Muscle layer of duodenum (tissue), 2 donors: Measurements from ENCODE around the gene FBXL7.

Source experiments
- H3K27ac ChIP-seq: one replicate; pipeline ENCODE4 v1.7.0; 2013; ENCODE audit warnings: mild to moderate bottlenecking, low read length
- H3K27me3 ChIP-seq: one replicate; pipeline ENCODE4 v1.7.0; 2013; ENCODE audit warnings: low read depth, mild to moderate bottlenecking, control low read depth, low read length
- H3K36me3 ChIP-seq, 2 donors: one replicate each; pipeline ENCODE4 v1.7.0; 2013; ENCODE audit warnings: low read length in 2 of 2, control low read depth in 1 of 2, mild to moderate bottlenecking in 1 of 2; ENCODE audit not compliant: insufficient read depth in 2 of 2, control insufficient read depth in 1 of 2
- H3K4me1 ChIP-seq, 2 donors: one replicate each; pipeline ENCODE4 v1.7.0; 2013; ENCODE audit warnings: low read length in 2 of 2, mild to moderate bottlenecking in 2 of 2, control low read depth in 1 of 2, moderate library complexity in 1 of 2; ENCODE audit not compliant: insufficient read depth in 2 of 2, control insufficient read depth in 1 of 2
- H3K4me3 ChIP-seq, 2 donors: one replicate each; pipeline ENCODE4 v1.7.0; 2013; ENCODE audit warnings: low read length in 2 of 2, low read depth in 1 of 2, mild to moderate bottlenecking in 1 of 2
- H3K9me3 ChIP-seq, 2 donors: one replicate each; pipeline ENCODE4 v1.7.0; 2013; ENCODE audit warnings: low read length in 2 of 2, control low read depth in 1 of 2, mild to moderate bottlenecking in 1 of 2; ENCODE audit not compliant: control insufficient read depth in 1 of 2
- donor health status: healthy.

FBXL7 gene

GRCh38 chr5:15746833-15747232 lies 246.9 kb downstream of the FBXL7 start:
- Histone ChIP-seq H3K4me1 (no peaks in the 10 kb centered on the region), H3K27ac (no peak overlapping the region), H3K36me3 (no peaks in the 10 kb centered on the region), H3K4me3 (no peak overlapping the region), H3K9me3 (no peaks in the 10 kb centered on the region), H3K27me3 (no peaks in the 10 kb centered on the region)

- Histone ChIP-seq H3K4me1 (no peaks in the 10 kb centered on the region), H3K4me3 (no peak overlapping the region), H3K27me3 (no peaks in the 10 kb centered on the region), H3K36me3 (no peaks in the 10 kb centered on the region), H3K27ac (no peak overlapping the region), H3K9me3 (no peaks in the 10 kb centered on the region)
Observed at GRCh38 chr5:15748266-15748665, 248.3 kb downstream of the FBXL7 start.

DNA sequence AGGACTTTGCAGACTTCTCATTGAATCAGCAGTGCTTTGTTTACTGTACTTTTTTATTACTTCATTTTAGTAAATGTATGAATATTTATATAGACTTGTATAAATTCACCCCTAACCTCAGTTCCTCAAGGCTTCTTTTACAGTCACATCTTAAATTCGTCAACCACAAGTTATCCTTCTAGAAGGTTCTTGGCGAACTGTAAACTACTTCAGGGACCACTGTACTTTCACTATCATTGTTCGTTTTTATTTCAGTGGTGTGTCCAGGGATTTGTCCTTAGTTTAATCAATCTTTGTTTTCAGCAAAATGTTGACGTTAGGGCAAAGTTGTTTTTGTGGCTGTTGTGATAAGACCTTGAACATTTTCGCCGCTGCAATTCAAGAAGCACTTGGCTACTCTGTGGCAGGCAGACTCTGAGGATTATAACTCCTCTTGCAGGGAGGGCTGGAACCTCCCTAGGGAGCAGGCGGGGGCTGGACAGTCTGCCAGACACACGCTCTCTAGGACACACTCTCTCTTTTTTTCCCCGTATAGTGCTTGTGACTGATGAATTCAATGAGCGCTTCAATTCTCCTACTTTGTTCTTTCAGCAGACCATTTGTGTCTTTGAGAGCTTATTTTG lies 252.8 kb downstream of the FBXL7 start:
- Histone ChIP-seq H3K27me3 (no peaks in the 10 kb centered on the region), H3K4me1 (no peaks in the 10 kb centered on the region), H3K4me3 (peak overlapping the region; percentile 37 to 50), H3K9me3 (no peaks in the 10 kb centered on the region), H3K36me3 (no peaks in the 10 kb centered on the region), H3K27ac (no peak overlapping the region)

DNA sequence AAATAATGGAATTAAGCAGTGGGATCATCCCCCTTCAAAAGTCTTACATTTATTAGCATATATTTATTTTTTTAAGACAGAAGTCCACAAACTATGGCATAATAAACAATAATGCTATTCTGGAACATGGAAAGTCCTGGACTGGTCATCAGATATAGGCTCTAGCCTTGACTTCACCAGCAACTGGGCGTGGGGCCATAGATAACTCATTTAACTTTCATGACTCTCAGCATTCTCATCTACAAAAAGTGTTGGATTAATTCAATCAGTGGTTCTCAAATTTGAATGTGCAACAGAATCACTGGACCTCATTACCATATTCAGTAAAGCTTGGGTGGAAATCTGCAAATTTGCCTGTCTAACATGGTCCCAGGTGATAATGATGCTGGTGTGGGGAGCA lies 253.8 kb downstream of the FBXL7 start:
- Histone ChIP-seq H3K9me3 (no peaks in the 10 kb centered on the region), H3K27me3 (no peaks in the 10 kb centered on the region), H3K36me3 (no peaks in the 10 kb centered on the region), H3K4me3 (no peak overlapping the region), H3K4me1 (no peaks in the 10 kb centered on the region), H3K27ac (no peak overlapping the region)

- no peak overlapping the region for H3K27ac ChIP-seq
- H3K36me3 ChIP-seq: no peaks in the 10 kb centered on the region
- no peak overlapping the region for H3K4me3 ChIP-seq
- H3K4me1 ChIP-seq: no peaks in the 10 kb centered on the region
- no peaks in the 10 kb centered on the region for H3K9me3 ChIP-seq
- no peaks in the 10 kb centered on the region for H3K27me3 ChIP-seq
Observed at GRCh38 chr5:15757103-15757502, 257.1 kb downstream of the FBXL7 start.

DNA sequence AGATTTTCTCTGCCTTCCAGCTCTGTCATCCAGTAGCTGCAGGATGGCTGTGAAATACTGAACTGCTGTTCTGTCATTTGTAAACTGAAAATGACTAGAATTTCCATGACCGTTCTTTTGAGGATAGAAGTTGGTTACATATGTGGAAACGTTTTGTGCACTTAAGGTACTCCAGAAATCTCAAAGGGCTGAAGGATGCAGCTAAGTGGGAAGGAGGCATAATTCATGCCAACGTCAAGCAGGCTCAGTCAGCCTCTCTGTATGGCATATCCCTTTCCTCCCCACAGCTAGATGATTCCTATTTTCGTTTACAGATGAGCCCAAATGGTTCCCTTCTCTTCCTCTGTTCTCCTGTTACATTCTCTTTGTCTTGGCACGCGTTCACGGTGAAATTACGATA lies 257.6 kb downstream of the FBXL7 start:
- H3K9me3 ChIP-seq: no peaks in the 10 kb centered on the region
- no peak overlapping the region for H3K27ac ChIP-seq
- no peaks in the 10 kb centered on the region for H3K36me3 ChIP-seq
- no peaks in the 10 kb centered on the region for H3K4me1 ChIP-seq
- no peak overlapping the region for H3K4me3 ChIP-seq
- H3K27me3 ChIP-seq: no peaks in the 10 kb centered on the region

DNA sequence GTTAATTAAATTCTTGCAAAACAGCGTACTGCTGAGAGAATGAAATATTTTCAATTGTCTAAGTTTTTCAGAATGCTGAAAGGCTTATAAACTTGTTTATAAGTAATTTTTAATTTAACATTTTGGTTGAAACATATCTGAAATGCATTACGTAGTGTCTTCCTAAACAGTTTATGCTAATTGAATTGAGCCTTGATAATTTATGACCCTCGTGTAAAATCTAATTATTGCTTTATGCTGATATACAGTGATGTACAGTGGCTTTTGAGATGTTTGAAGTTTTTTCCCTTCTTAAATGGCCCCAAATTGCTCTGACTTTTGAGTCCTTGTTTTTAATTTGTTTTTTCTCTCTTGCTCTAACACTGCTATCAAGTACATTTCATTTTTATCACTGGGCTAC lies 262.7 kb downstream of the FBXL7 start:
- no peaks in the 10 kb centered on the region for H3K9me3 ChIP-seq
- no peak overlapping the region for H3K4me3 ChIP-seq
- H3K4me1 ChIP-seq: no peaks in the 10 kb centered on the region
- H3K27me3 ChIP-seq: no peaks in the 10 kb centered on the region
- no peaks in the 10 kb centered on the region for H3K36me3 ChIP-seq
- H3K27ac ChIP-seq: no peak overlapping the region

DNA sequence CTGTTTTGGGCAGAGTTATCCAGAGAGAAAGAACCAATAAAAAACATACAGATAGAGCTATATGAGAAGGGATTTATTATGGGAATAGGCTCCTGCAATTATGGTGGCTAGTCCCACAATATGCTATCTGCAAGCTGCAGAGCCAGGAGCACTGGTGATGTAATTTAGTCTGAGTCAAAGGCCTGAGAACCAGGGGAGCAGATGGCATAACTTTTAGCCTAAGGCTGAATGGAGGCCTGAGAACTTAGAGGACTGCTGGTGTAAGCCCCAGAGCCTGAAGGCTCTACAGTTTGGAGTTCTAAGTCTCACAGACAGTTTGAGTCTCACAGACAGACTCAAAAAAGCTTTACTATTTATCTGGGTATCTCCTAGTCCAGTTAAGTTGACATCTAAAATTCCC lies 263.8 kb downstream of the FBXL7 start:
- Histone ChIP-seq H3K9me3 (no peaks in the 10 kb centered on the region), H3K4me1 (no peaks in the 10 kb centered on the region), H3K36me3 (no peaks in the 10 kb centered on the region)

GRCh38 chr5:15768936-15769335 lies 269.0 kb downstream of the FBXL7 start:
- Histone ChIP-seq H3K27ac (no peak overlapping the region), H3K36me3 (no peaks in the 10 kb centered on the region), H3K4me1 (no peaks in the 10 kb centered on the region), H3K4me3 (no peak overlapping the region), H3K27me3 (no peaks in the 10 kb centered on the region), H3K9me3 (no peaks in the 10 kb centered on the region)

More for the DNA sequence above, 263.8 kb downstream of the FBXL7 start:
- Histone ChIP-seq H3K27ac (no peak overlapping the region), H3K27me3 (no peaks in the 10 kb centered on the region), H3K4me3 (no peak overlapping the region)

- H3K27me3 ChIP-seq: no peaks in the 10 kb centered on the region
- H3K36me3 ChIP-seq: no peaks in the 10 kb centered on the region
- no peaks in the 10 kb centered on the region for H3K4me1 ChIP-seq
- no peaks in the 10 kb centered on the region for H3K9me3 ChIP-seq
- H3K27ac ChIP-seq: no peak overlapping the region
- no peak overlapping the region for H3K4me3 ChIP-seq
Observed at GRCh38 chr5:15772131-15772530, 272.2 kb downstream of the FBXL7 start.

DNA sequence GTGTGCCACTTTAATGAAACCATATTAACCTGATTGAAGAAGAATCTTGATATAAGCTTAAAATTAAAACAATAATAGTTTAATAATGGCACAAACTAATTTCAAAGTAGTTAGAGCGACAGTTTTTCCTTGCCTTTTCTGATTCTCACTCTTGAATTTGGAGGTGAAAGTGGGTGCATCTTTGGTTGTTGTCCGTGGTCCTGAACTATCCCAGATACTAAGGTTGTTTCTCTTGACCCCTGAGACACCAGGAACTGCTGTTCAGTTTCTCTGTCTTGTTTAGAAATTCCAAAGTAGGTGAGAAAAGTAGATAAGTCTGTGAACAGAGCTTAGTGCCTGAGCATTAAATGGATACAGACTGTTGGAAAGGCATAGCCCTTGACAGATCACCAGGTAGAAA lies 274.7 kb downstream of the FBXL7 start:
- Histone ChIP-seq H3K27ac (no peak overlapping the region), H3K4me3 (no peak overlapping the region), H3K4me1 (no peaks in the 10 kb centered on the region), H3K36me3 (no peaks in the 10 kb centered on the region), H3K27me3 (no peaks in the 10 kb centered on the region), H3K9me3 (no peaks in the 10 kb centered on the region)

DNA sequence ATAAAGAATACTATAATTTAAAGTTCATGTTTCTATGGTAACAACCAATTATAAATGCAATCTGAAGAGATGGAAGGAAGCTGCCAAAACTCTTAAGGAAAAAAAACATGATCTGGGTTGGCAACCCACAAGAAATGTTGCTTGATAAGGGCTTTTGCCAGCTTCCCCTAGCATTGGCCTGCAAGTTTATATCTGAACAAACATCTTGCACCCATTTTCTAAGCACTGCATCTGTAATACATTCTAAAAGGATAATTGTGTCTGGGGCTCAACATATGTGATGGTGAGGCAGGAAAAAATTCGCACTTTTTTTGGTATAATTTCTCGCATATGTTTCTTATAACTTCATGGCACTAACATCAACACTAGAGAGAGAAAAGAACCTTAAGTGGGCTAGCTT lies 276.4 kb downstream of the FBXL7 start:
- Histone ChIP-seq H3K36me3 (no peaks in the 10 kb centered on the region), H3K4me1 (no peaks in the 10 kb centered on the region), H3K27me3 (no peaks in the 10 kb centered on the region), H3K4me3 (no peak overlapping the region), H3K9me3 (no peaks in the 10 kb centered on the region), H3K27ac (no peak overlapping the region)
